ENCODE results near the gene PRG3. TPM values are rescaled to one million over a fixed set of nuclear protein-coding genes. Genes with fewer than 3 reads are reported as not detected.

The PRG3 gene
- total RNA-seq, 1 donor from 2014 or later = not detected

DNA sequence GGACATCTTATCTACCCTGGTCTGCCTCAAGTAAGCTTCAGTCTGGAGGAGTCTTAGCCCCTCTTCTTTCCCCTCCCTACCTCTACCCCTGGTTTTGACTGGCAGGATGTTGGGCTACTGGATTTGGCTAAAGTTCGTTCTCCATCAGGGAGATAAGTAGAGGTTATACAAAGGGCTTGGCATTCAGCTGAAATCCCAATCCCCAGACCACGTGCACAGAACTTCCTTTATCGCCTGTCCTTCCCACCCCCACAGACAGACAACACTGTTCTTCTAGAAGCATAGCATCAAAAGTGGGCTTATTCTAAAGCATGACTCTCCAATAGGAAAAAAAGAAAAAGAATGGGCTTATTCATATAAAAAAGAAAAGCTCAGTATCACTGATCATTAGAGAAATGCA is 7.8 kb downstream of the PRG3 start:
- no peaks in the 10 kb centered on the region for H3K36me3 Mint-ChIP-seq
- H3K9me3 Mint-ChIP-seq = peaks cover 5% of the 10 kb centered on the region
- no peak overlapping the region for H3K4me3 Mint-ChIP-seq
- H3K27me3 Mint-ChIP-seq (ENCODE audit: low read depth) = peaks cover 15% of the 10 kb centered on the region
- H3K4me1 Mint-ChIP-seq = no peaks in the 10 kb centered on the region
- no peak for TF ChIP-seq CTCF (IDR thresholded peaks at IDR 0.05; ENCODE audit: unreplicated experiment)
- DNase-seq (ENCODE audit: low spot score in 2 of 2, unreplicated experiment in 2 of 2) = no peak
- no peak overlapping the region for H3K27ac Mint-ChIP-seq

DNA sequence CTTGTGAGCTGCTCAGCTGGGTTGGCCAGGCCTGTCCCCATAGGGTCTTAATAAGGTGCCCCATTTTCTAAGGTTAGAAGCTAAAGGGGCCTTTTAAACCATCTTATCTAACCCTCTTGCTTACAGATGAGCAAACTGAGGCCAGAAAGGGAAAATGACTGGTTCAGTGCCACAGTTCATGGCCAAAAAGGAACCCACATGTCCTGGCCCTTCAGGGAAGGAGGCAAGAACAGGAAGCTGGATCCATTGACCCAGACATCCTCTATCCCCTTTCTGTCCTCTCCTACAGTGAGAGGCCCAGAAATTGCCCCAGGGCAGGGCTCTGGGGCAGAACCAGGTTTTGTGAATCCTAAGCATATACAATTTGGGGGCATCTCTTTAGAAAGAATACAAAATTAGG is 10.0 kb downstream of the PRG3 start:
- DNase-seq (ENCODE audit: low spot score in 2 of 2, unreplicated experiment in 2 of 2) = no peak
- Mint-ChIP-seq H3K27me3 (ENCODE audit: low read depth) (peaks cover 10% of the 10 kb centered on the region), H3K36me3 (no peaks in the 10 kb centered on the region), H3K27ac (no peak overlapping the region), H3K4me1 (no peaks in the 10 kb centered on the region), H3K9me3 (peaks cover 5% of the 10 kb centered on the region), H3K4me3 (no peak overlapping the region)
- TF ChIP-seq CTCF (IDR thresholded peaks at IDR 0.05; ENCODE audit: unreplicated experiment) = no peak

- peaks cover 10% of the 10 kb centered on the region for H3K27me3 Mint-ChIP-seq (ENCODE audit: low read depth)
- peaks cover 5% of the 10 kb centered on the region for H3K9me3 Mint-ChIP-seq
- H3K36me3 Mint-ChIP-seq = no peaks in the 10 kb centered on the region
- no peak overlapping the region for H3K4me3 Mint-ChIP-seq
- no peak for DNase-seq (ENCODE audit: low spot score in 2 of 2, unreplicated experiment in 2 of 2)
- H3K27ac Mint-ChIP-seq = no peak overlapping the region
- no peaks in the 10 kb centered on the region for H3K4me1 Mint-ChIP-seq
- no peak for TF ChIP-seq CTCF (IDR thresholded peaks at IDR 0.05; ENCODE audit: unreplicated experiment)
Observed at GRCh38 chr11:57370251-57370650, 10.7 kb downstream of the PRG3 start.

- Mint-ChIP-seq H3K9me3 (peaks cover 3% of the 10 kb centered on the region), H3K36me3 (no peaks in the 10 kb centered on the region), H3K27ac (no peak overlapping the region), H3K27me3 (ENCODE audit: low read depth) (peaks cover 19% of the 10 kb centered on the region), H3K4me1 (no peaks in the 10 kb centered on the region), H3K4me3 (no peak overlapping the region)
- TF ChIP-seq CTCF (IDR thresholded peaks at IDR 0.05; ENCODE audit: unreplicated experiment) = no peak
- no peak for DNase-seq (ENCODE audit: low spot score in 2 of 2, unreplicated experiment in 2 of 2)
Observed at GRCh38 chr11:57368845-57369232, 12.1 kb downstream of the PRG3 start.

GRCh38 chr11:57368106-57368844 is 12.7 kb downstream of the PRG3 start:
- H3K27ac Mint-ChIP-seq = no peak overlapping the region
- no peak for TF ChIP-seq CTCF (IDR thresholded peaks at IDR 0.05; ENCODE audit: unreplicated experiment)
- no peak for DNase-seq (ENCODE audit: low spot score in 2 of 2, unreplicated experiment in 2 of 2)

More at GRCh38 chr11:57368106-57368844, 12.7 kb downstream of the PRG3 start:
- Mint-ChIP-seq H3K4me1 (no peaks in the 10 kb centered on the region), H3K4me3 (no peak overlapping the region), H3K36me3 (no peaks in the 10 kb centered on the region), H3K27me3 (ENCODE audit: low read depth) (peaks cover 20% of the 10 kb centered on the region), H3K9me3 (no peaks in the 10 kb centered on the region)
